Lower leg skin (tissue), 4 donors: ENCODE measurements around the gene CAVIN1. TPM values are rescaled to one million over a fixed set of nuclear protein-coding genes. Genes with fewer than 3 reads are reported as not detected.

ENCODE experiments used
- DNase-seq, 2 donors: peaks; one replicate each; pipeline ENCODE4 v3.0.0-alpha.2; 2019; ENCODE audit warnings: low spot score in 2 of 2
- H3K4me3 ChIP-seq: fragments of 200-600 bp; sonication (generic); 2 replicates; pipeline ENCODE4 v1.5.1; 2017; ENCODE audit warnings: mild to moderate bottlenecking, low read depth; ENCODE audit not compliant: poor library complexity, severe bottlenecking
- POLR2A ChIP-seq, 2 donors: fragments of 450-650 bp; IDR thresholded peaks; one replicate each; pipeline ENCODE4 v1.6.1; 2016 to 2017; ENCODE audit warnings: antibody characterized with exemption in 2 of 2, mild to moderate bottlenecking in 1 of 2, moderate library complexity in 1 of 2
- WGBS, 2 donors: methylation state at CpG; one replicate each; pipeline ENCODE4 v1.1.5; 2018; 5-methylcytosine and 5-hydroxymethylcytosine counted together
- intact Hi-C: fragments of 100-400 bp; cut with DNase I; formaldehyde crosslinking; loops from one replicate; pipeline ENCODE4 v1.15.0; 2023; ENCODE audit warnings: low total_unique reads
- total RNA-seq, 4 donors: library from RNA; depleted of rRNA; stranded (reverse); fragments of >200 nt; gene quantifications; one replicate each; pipeline ENCODE4 v1.1.0, GENCODE V29; 2016
- TF ChIP-seq, protein P1 (sequence below), 3 donors: fragments of 450-650 bp; IDR thresholded peaks; one replicate each; pipeline ENCODE4 v1.5.1; 2016; ENCODE audit warnings: antibody characterized with exemption in 3 of 3, mild to moderate bottlenecking in 3 of 3, moderate library complexity in 2 of 3

The CAVIN1 gene
- total RNA-seq, 4 donors from 2014 or later: 171 to 336 (median 255) TPM

DNA sequence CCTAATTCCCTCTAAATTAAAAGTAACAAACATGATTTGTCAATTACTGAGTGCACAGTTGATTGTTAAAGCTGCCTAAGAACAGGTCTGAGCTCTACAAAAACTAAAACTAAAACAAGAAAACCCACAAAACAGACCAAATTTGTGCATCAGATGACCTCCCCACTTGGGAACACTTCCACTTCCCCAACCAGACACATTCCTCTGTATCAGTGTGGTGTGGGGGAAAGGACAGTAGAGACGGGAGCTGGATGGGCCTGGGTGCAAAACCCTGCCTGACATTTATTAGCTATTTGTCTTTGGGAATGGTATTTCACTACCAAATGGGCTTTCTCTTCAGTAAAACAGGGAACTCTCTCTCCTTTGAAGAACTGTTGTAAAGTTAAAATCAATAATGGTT lies 64.6 kb downstream of the CAVIN1 start:
- TF ChIP-seq, protein P1, sequence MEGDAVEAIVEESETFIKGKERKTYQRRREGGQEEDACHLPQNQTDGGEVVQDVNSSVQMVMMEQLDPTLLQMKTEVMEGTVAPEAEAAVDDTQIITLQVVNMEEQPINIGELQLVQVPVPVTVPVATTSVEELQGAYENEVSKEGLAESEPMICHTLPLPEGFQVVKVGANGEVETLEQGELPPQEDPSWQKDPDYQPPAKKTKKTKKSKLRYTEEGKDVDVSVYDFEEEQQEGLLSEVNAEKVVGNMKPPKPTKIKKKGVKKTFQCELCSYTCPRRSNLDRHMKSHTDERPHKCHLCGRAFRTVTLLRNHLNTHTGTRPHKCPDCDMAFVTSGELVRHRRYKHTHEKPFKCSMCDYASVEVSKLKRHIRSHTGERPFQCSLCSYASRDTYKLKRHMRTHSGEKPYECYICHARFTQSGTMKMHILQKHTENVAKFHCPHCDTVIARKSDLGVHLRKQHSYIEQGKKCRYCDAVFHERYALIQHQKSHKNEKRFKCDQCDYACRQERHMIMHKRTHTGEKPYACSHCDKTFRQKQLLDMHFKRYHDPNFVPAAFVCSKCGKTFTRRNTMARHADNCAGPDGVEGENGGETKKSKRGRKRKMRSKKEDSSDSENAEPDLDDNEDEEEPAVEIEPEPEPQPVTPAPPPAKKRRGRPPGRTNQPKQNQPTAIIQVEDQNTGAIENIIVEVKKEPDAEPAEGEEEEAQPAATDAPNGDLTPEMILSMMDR (IDR thresholded peaks at IDR 0.05): no peak
- no peak for TF ChIP-seq POLR2A (IDR thresholded peaks at IDR 0.05)
- DNase-seq: peak in 1 of 2 donors; percentile 9
- WGBS, 2 donors: 65 to 67% methylated on average over 1 of the region's 1 CpG
- intact Hi-C loops: no loop called here
- H3K4me3 ChIP-seq: no peak overlapping the region

DNA sequence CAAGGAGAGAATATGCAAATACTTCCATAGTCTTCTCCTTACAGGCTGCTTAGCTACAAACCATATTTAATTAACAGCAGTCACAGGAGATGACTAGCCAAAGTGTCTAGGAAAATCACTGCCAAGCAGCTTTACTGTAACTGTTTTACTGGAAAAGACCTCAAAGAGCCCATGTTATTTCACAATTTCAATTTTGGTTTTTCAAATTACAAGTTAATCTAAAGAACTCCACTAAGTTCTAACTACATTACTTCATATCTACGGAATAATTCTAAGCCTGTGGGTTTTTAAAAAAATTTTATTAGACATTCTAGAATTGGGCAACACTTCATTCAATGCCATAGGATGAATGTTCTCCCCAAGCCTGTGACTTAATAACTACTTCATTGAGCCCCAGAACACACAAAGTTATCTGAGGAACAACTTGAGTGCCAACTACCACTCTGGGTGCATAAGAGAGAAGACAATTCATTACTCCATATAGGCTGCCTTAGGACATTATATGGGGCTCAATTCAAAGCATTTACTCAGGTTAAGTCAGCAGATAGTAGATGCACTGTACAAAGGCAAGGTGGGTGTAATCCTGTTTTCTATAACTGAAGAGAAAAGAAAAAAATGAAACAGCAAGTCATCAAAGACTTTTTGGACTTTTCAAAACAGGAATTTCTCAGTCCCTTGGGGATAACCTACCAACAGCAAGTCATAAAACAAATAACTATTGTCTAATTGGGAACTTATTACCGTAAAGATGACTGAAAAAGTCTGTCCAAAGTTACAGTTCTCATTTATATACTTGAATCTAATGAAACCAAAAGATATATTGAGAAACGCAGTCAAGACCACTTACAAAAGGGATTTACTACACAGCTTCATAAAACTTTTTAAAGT lies 67.9 kb downstream of the CAVIN1 start:
- TF ChIP-seq POLR2A (IDR thresholded peaks at IDR 0.05): no peak
- TF ChIP-seq, protein P1 (IDR thresholded peaks at IDR 0.05): no peak
- intact Hi-C loops: no loop called here
- 48 to 49% methylated on average over 3 of the region's 3 CpGs for whole genome bisulfite sequencing, 2 donors
- H3K4me3 ChIP-seq: no peak overlapping the region
- DNase-seq: no peak

Other genes starting within 250 kb of the CAVIN1 start
- not detected for gene KCNH4, start 242.1 kb downstream of the CAVIN1 start, total RNA-seq
- not detected for gene HCRT, start 237.8 kb downstream of the CAVIN1 start, total RNA-seq
- gene GHDC, start 228.8 kb downstream of the CAVIN1 start, total RNA-seq: 10 to 100 TPM; 14.6 to 51.8 (median 20.7) TPM
- 10 to 100 TPM; 40.2 to 72.4 (median 50.5) TPM for gene STAT5B, start 146.9 kb downstream of the CAVIN1 start, total RNA-seq
- gene STAT5A, start 134.8 kb downstream of the CAVIN1 start, total RNA-seq: 10 to 100 TPM; 25.1 to 60.9 (median 48.0) TPM
- gene STAT3, start 34.8 kb downstream of the CAVIN1 start, total RNA-seq: 100 to 1,000 TPM; 109 to 149 (median 124) TPM
- 10 to 100 TPM; 87.6 to 95.3 (median 91.3) TPM for gene ATP6V0A1, start 35.6 kb upstream of the CAVIN1 start, total RNA-seq
- gene NAGLU, start 113.0 kb upstream of the CAVIN1 start, total RNA-seq: 10 to 100 TPM; 32.9 to 50.5 (median 36.7) TPM
- gene HSD17B1, start 129.7 kb upstream of the CAVIN1 start, total RNA-seq: 1 to 10 TPM; 2.3 to 6.6 (median 4.6) TPM
- 10 to 100 TPM; 32.4 to 49.5 (median 41.7) TPM for gene COASY, start 138.9 kb upstream of the CAVIN1 start, total RNA-seq
- gene MLX, start 143.8 kb upstream of the CAVIN1 start, total RNA-seq: 10 to 100 TPM; 37.8 to 43.2 (median 39.3) TPM
- gene PSMC3IP, start 154.5 kb upstream of the CAVIN1 start, total RNA-seq: 1 to 10 TPM in 2 of 4 donors, under 1 TPM in 2; 0.67 to 3.6 (median 1.8) TPM
- gene RETREG3, start 186.1 kb upstream of the CAVIN1 start, total RNA-seq: 100 to 1,000 TPM in 1 of 4 donors, 10 to 100 TPM in 3; 69.4 to 106 (median 84.3) TPM
- 10 to 100 TPM; 54.4 to 61.1 (median 56.7) TPM for gene TUBG1, start 186.4 kb upstream of the CAVIN1 start, total RNA-seq
- gene TUBG2, start 236.0 kb upstream of the CAVIN1 start, total RNA-seq: 10 to 100 TPM; 10.6 to 19.3 (median 13.7) TPM